Fibroblast of peridontal ligament (primary cell): ENCODE measurements around the gene KLF3.

ENCODE experiments used
- DNase-seq: peaks from one replicate; pipeline ENCODE4 v3.0.0-alpha.2; 2010; ENCODE audit errors: extremely low read depth

The KLF3 gene

GRCh38 chr4:38656111-38656510 is 7.9 kb upstream of the KLF3 start:
- DNase-seq = no peak

- no peak for DNase-seq
Observed at GRCh38 chr4:38659346-38659745, 4.7 kb upstream of the KLF3 start.

- DNase-seq = no peak
Observed at GRCh38 chr4:38660838-38661237, 3.2 kb upstream of the KLF3 start.

- no peak for DNase-seq
Observed at GRCh38 chr4:38661371-38661770, 2.6 kb upstream of the KLF3 start.

DNA sequence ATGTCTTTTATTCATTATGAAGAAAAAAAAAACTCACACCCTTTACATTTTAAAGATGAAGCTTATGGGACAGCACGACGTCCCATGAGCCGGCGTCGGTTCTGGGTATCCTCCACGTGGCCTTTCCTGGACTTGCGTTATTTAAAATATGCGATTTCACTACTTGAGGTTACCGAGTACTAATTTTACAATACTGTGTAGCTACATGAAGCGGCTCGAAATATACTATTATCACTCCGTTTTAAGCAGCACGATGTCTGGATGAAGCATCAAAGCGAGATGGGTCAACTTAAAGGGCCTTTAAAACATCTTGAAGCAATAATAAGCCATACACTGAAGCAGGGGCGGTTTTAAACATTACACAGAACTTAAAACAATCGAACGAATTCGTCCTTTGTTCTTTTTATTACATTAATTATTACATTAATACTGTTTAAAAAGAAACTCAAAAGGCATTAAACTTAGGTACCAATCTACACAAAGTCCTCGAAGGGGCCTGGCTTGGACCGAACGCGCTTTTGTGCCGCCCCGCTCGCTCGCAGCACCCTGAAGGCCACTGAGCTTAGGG is 1.4 kb upstream of the KLF3 start:
- DNase-seq = peak; percentile 42

- peak; percentile 41 for DNase-seq
Observed at GRCh38 chr4:38663090-38663800, 754 bp upstream of the KLF3 start.

DNA sequence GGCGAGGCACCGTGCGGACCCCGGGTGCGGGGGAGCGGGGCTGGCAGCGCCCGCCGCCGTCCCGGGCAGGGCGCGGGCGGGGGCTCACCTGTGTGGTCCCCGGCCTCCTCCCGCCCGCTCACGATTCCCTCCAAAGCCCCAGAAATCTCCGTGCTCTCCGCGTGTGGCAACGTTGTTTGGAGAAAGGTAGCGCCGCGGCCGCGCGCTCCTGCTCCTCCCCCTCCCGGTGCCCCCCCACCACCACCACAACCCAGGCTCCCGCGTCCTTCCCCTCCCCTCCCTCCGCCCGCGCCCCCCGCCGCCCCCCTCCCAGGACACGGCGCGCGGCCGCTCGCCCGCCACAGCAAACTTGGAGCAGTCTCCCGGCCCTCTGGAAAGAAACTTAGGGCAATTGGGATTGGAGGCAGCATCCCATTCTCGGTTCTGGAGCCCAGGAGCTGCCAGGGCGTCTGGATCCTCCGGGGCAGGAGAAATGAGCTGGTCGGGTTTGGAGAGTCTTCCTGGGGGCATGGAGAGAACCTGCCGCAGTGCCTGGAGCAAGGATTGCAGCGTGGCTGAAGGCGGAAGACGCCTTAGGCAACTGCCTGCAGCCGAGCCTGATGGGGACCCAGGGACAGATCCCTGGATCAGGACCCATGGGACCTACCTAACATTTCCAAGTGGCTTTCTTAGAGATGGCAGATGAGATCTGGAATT is 855 bp downstream of the KLF3 start:
- peak; percentile 45 for DNase-seq

DNA sequence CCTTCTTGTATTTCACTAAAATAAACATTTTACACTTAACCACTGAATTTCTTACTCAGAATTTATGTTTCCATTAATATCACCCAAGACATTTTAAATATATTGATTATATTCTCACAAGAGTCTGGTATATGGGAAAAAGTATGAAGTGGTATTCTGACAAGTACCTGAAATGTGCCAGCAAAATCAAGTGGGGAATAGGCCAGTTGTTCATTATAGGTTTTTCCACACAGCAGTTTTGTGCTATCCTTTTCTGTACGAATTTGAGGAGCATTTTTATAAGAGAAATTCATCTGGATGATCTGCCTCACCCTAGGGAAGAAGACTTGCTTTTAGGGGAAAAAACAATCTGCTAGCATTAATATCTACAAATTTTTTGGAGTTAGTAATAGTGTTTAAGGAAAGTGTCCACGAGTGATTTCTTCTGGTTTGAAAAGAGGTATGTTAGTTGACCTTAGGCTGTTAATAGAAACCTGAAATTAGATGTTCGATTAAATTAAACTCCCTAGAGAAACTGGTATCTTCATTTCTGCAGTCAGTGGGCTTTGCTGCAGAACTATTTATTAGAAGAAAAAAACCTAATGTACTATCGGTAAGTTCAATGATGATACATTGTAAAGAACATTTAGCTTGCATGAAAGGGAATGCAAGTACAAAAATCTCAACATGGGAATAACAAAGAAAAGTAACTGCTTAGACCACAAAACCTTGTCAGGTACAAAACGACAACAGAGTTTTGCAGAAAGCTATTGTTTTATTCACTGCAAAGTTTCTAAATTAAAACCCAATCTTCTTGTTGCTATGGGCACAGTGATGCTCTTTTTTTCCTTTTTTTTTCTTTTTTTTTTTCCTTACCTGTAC is 1.8 kb downstream of the KLF3 start:
- DNase-seq = no peak

- DNase-seq = no peak
Observed at GRCh38 chr4:38666766-38667084, 2.7 kb downstream of the KLF3 start.

DNA sequence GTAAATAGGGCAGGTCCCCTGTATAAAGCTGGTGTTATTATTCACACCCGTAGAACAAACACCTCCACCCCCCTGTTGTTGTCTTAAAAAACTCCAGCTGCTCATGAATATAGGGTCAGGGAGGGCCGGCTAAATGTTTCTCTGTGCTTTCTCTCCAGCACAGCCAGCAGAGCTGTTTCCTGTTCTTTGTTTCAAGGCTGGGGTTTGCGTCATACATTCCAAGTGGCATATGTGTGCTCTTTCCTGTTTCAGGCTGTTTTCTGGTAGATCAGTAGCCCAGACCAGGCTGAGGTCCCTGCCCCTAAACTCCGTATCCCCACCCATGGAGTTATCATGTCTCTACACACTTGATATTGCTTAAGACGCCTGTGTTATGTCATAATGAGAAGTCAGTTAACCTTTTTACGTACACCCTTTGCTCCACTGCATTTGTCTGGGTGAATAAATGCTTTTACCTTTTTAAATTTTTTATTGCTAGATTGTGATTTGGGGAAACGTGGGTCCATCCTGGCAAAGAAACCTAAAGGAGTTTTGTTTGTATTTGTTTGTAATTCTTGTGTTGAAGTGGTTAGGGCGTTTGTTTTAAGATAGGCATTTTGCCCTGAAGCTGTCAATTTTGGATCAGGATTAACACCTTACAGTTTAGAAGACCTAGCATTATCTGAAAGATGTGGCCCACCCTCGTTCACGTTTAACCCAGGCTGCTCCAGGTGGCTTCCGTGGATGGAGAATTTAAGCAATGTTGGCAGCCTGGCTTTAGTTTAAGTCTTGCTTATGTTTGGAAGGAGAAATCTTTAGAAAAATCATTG is 3.3 kb downstream of the KLF3 start:
- peak; percentile 98 for DNase-seq

- no peak for DNase-seq
Observed at GRCh38 chr4:38668203-38668971, 4.4 kb downstream of the KLF3 start.

DNA sequence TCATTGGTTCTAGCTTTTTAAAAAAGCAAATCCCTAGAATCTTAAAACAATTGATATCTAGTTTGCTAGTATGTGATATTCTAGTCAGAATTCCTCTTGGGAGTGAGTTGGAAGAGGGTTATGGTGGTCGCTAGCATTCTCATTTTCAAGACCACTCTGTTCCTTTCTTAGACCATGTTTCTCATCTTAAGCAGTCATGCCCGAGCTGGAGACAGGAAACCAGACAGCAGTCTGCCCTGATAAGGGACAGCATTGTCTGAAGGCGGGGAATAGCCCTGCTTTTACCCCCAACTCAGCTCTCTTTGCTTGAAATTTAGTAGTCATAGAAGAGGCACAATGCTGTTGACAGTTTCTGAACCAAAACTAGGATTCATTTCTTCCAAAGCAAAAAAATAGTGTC is 5.2 kb downstream of the KLF3 start:
- no peak for DNase-seq

- no peak for DNase-seq
Observed at GRCh38 chr4:38670109-38670901, 6.3 kb downstream of the KLF3 start.

DNA sequence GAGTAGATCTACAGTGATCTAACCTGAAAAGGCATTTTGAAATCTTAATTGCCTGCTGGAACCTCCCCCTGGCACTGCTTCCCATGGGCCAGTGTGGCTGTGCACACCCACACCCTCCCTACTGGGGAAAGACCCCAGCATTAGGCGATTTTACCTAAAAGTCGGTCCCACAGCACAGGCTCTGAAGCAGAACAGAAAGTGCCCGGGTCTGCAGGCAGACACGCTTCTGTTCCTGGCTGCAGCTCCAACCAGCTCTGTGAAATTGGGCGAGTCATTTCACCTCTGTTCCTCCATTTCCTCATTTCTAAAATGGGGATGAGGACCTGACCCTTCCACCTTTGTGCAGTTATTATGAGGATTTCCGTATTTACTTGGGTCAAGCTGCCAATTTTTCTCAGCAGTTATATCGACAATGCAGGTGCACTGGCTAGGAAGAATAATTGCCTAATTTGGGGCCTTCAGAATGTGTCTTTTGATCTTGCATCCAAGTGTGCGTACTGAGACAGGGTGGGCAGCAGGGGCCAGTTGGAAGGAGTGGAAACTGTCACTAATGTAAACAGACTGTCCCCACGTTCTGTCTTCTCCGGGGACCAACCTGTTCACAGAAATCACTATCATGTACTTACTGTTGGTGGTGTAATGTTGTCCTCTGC is 7.1 kb downstream of the KLF3 start:
- no peak for DNase-seq

DNA sequence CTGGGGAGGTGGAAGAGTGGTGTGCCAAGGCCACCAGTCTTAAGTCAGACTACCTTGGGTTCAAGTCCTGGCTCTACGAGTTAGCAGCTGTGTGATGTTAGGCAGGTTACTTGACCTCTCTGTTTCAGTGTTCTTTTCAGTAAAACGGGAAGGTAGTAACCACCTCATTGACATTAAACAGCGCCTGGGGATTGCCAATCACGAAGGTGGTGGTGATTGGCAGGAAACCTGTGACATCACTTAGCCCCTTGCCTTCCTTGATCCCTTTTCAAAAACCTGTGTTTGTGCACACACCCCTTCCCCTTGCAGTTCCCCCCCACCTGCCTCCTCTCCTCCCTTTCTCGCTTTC is 7.6 kb downstream of the KLF3 start:
- no peak for DNase-seq

DNA sequence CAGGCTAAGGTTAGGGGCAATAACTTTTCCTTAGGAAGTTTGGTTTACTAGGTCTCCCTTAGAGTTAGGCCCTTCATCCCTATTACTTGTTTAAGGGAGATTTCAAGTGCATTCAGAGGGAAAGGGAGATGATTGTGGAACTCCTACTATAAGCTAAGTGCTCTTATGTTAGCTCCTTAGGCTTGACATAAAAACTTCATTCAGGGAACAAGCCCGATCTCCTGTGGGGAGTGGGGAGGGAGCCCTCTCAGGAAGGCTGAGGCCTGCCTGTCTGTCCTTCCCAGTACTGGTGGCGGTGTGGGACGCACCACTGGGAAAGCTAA is 8.0 kb downstream of the KLF3 start:
- no peak for DNase-seq

DNA sequence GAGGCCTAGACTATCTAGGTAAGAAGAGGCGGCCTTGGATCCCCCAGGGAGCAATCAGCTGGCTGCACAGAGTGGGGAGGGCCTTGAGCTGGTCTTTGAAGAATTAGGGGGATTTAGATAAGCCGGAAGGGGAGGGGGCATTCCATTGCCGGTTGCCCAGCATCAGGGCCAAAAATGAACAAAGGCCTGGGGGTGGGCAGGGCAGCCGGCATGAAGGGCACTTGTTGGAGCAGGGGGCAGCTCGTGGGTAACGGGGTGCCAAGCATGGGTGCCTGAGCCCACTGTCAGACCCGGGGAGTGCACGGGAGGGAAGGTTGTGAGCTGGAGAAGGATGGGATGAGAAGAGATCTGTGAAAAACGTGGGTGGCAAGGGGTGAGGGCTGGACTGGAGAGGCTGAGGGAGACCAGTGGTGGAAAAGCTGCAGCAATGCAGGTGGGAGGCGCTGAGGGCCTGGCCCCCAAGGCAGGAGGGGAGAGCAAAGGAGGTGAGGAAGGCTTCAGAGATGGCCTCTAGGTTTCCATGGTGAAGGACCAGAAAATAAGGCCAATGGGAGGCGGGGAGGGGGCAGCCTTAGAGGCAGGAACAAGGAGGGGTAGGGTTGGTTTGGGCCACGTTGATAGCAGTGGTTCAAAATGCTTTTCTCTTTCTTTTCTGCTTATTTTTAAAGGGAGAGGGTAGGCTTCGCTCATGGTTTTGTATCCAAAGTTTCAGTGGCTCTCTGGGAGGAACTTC is 8.6 kb downstream of the KLF3 start:
- DNase-seq = no peak

DNA sequence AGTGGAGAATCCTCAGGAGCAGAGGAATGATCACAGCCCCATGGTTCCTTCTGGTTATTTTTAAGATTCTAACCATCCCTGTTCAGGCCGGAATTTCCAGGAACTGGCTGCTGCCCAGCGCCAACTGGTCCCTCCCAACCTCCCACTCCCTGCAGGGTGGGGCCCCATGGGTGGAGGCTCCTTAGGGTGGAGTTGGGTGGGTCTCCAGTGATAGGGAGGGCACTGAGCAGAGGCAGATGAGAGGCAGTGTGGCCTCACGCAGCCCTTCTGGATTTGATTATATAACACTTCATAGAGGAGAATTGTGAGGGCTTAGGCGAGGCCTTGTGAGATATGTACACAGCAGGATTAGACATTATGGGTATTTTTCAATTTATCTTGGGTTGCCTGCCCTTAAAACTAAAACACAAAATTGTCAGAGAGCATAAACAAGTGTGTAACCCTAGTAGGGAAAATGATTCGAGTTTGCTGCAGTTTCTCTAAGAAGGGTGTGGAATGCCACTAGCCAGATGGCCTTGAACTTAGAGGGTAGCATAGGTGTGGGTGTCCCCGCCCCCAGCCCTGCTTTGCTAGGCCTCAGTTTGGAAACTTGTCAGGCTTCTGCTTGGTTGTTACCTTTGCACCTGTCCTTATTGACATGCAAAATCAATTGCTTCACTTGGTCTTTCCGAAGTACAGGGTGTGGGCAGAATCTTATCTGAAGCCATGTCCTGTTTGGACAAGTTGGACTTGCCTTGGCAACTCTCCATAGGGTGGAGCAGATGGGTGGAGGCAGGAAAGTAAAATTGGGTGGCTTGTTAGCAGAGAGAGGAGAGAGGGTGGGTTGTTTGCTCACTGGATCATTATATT is 9.4 kb downstream of the KLF3 start:
- DNase-seq = peak; percentile 67
